Parathyroid adenoma (tissue), 2 donors: ENCODE data around the gene PCDHAC2.

Source experiments
- H2AFZ ChIP-seq: fragments of 300-600 bp; sonication (generic); one replicate; pipeline ENCODE4 v1.7.0; 2017; ENCODE audit warnings: antibody characterized with exemption, mild to moderate bottlenecking
- H3K27ac ChIP-seq: fragments of 300-600 bp; sonication (generic); one replicate; pipeline ENCODE4 v1.7.0; 2017
- H3K27me3 ChIP-seq: fragments of 300-600 bp; sonication (generic); one replicate; pipeline ENCODE4 v1.7.0; 2017; ENCODE audit warnings: low read length; ENCODE audit not compliant: control insufficient read depth, insufficient read depth
- H3K36me3 ChIP-seq: fragments of 300-600 bp; sonication (generic); one replicate; pipeline ENCODE4 v1.7.0; 2017; ENCODE audit warnings: low read length; ENCODE audit not compliant: control insufficient read depth, insufficient read depth
- H3K4me1 ChIP-seq: fragments of 300-600 bp; sonication (generic); one replicate; pipeline ENCODE4 v1.7.0; 2017; ENCODE audit warnings: control low read depth
- H3K4me2 ChIP-seq: fragments of 300-600 bp; sonication (generic); one replicate; pipeline ENCODE4 v1.7.0; 2017; ENCODE audit warnings: low read length
- H3K4me3 ChIP-seq: fragments of 300-600 bp; sonication (generic); one replicate; pipeline ENCODE4 v1.7.0; 2017; ENCODE audit warnings: low read depth, low read length
- H3K79me2 ChIP-seq: fragments of 300-600 bp; sonication (generic); one replicate; pipeline ENCODE4 v1.7.0; 2017; ENCODE audit warnings: control low read depth
- H3K9ac ChIP-seq: fragments of 300-600 bp; sonication (generic); one replicate; pipeline ENCODE4 v1.7.0; 2017; ENCODE audit warnings: mild to moderate bottlenecking
- H3K9me3 ChIP-seq: fragments of 300-600 bp; sonication (generic); one replicate; pipeline ENCODE4 v1.7.0; 2017; ENCODE audit warnings: low read length; ENCODE audit not compliant: control insufficient read depth
- TF ChIP-seq, protein P1 (sequence below): fragments of 300-600 bp; sonication (generic); IDR thresholded peaks from one replicate; pipeline ENCODE4 v1.7.0; 2017; ENCODE audit warnings: antibody characterized with exemption, mild to moderate bottlenecking
- donor health status: primary hyperparathyroidism.

The PCDHAC2 gene

DNA sequence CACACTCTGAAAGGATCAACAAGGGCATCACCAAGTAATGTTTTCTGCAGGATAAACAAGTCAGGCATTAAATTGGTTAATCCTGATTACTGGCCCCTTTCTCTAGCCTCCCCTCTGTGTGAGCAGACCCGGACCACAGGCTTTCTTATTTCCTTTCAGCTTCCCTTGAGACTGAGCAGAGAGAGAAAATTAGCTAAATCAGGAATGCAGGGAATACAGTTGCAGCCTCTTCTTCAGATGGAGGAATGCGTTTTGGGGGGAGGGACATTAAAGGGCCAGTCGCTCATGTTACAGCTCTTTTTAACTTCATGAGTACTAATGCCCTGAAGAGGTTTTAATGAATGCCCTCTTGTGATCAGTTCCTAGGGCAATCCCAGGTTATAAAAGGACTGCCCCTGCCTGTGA is 19.8 kb downstream of the PCDHAC2 start:
- Histone ChIP-seq H3K79me2 (peaks cover 12% of the 10 kb centered on the region), H3K36me3 (no peaks in the 10 kb centered on the region), H3K4me3 (no peak overlapping the region), H3K9me3 (no peaks in the 10 kb centered on the region), H2AFZ (no peak overlapping the region), H3K4me1 (peaks cover 31% of the 10 kb centered on the region), H3K4me2 (peak overlapping the region; percentile 29), H3K9ac (no peak overlapping the region), H3K27me3 (no peaks in the 10 kb centered on the region), H3K27ac (peak overlapping the region; percentile 8)
- TF ChIP-seq, protein P1, sequence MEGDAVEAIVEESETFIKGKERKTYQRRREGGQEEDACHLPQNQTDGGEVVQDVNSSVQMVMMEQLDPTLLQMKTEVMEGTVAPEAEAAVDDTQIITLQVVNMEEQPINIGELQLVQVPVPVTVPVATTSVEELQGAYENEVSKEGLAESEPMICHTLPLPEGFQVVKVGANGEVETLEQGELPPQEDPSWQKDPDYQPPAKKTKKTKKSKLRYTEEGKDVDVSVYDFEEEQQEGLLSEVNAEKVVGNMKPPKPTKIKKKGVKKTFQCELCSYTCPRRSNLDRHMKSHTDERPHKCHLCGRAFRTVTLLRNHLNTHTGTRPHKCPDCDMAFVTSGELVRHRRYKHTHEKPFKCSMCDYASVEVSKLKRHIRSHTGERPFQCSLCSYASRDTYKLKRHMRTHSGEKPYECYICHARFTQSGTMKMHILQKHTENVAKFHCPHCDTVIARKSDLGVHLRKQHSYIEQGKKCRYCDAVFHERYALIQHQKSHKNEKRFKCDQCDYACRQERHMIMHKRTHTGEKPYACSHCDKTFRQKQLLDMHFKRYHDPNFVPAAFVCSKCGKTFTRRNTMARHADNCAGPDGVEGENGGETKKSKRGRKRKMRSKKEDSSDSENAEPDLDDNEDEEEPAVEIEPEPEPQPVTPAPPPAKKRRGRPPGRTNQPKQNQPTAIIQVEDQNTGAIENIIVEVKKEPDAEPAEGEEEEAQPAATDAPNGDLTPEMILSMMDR, result no peak

DNA sequence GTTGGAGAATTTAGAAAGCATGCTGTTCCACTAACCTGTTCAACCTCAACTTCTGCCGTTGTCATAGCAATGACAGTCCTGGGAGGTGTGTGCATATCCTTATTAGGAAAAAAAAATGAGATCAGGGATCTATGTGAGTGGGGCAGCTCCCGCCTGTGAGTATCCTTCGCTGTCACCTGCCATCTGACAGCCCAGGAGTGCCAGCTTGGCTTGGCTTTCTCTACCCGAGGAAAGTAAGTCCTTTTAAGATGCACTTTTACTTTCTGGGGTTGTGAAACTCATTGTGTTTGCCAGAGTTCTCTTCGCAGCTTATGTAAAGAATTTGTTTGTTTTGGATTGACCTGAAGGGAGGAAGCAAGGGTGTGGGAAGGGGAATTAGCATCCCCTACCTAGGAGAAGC is 21.8 kb downstream of the PCDHAC2 start:
- no peak overlapping the region for H3K9ac ChIP-seq
- peak overlapping the region; percentile 34 for H2AFZ ChIP-seq
- H3K9me3 ChIP-seq, result no peaks in the 10 kb centered on the region
- peaks cover 31% of the 10 kb centered on the region for H3K4me1 ChIP-seq
- H3K27ac ChIP-seq, result peak overlapping the region; percentile 82
- peak overlapping the region; percentile 14 for H3K4me2 ChIP-seq
- H3K27me3 ChIP-seq, result no peaks in the 10 kb centered on the region
- H3K79me2 ChIP-seq, result peaks cover 12% of the 10 kb centered on the region
- TF ChIP-seq, protein P1, result no peak
- no peak overlapping the region for H3K4me3 ChIP-seq
- no peaks in the 10 kb centered on the region for H3K36me3 ChIP-seq

GRCh38 chr5:140988608-140989007 is 22.3 kb downstream of the PCDHAC2 start:
- Histone ChIP-seq H3K4me1 (peaks cover 31% of the 10 kb centered on the region), H3K79me2 (peaks cover 14% of the 10 kb centered on the region), H3K27me3 (no peaks in the 10 kb centered on the region), H2AFZ (peak overlapping the region; percentile 34), H3K9me3 (no peaks in the 10 kb centered on the region), H3K27ac (peak overlapping the region; percentile 82), H3K9ac (no peak overlapping the region), H3K36me3 (no peaks in the 10 kb centered on the region), H3K4me2 (no peak overlapping the region), H3K4me3 (no peak overlapping the region)
- TF ChIP-seq, protein P1, result no peak

DNA sequence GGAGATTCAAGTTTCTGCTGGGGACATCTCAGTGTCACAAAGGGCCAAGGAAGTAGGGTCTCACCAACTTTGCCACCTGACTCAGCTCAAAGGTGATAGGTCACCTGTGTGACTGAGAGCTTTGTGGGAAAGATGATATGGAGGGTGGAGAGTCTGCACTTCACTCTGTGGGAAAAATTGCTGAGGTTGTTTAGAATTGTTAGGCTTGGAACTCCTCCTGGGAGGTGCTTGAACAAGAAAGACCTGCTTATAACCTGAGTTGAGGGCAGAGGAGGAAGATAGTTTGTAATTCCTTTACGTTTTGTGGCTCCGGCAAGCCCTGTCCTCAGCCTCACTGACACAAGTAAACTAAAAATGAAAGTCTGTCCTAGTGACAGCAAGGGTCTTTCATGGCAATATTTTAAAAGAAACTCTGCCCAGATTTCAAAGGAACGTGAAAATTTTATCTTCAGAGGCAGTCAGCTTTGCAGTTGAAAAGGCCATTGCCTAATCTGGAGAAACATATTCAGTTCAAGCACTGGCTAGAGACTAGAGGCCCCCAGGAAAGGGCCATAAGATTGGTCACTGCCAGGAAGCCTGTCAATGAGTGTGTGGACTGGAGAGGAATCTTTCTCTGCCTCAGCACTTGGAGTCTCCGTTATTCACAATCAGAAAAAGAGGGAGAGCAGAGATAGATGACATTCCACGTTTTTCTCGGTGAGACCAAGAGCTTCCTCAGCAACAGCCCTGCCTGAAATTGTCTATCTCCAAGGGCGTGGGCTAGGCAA is 23.2 kb downstream of the PCDHAC2 start:
- H3K4me2 ChIP-seq, result peak overlapping the region; percentile 45
- H3K4me3 ChIP-seq, result peak overlapping the region; percentile 9
- no peaks in the 10 kb centered on the region for H3K9me3 ChIP-seq
- no peaks in the 10 kb centered on the region for H3K27me3 ChIP-seq
- H3K27ac ChIP-seq, result peak overlapping the region; percentile 82
- H2AFZ ChIP-seq, result peak overlapping the region; percentile 51
- peaks cover 31% of the 10 kb centered on the region for H3K4me1 ChIP-seq
- peaks cover 20% of the 10 kb centered on the region for H3K79me2 ChIP-seq
- H3K36me3 ChIP-seq, result no peaks in the 10 kb centered on the region
- TF ChIP-seq, protein P1, result no peak
- H3K9ac ChIP-seq, result no peak overlapping the region

- Histone ChIP-seq H2AFZ (no peak overlapping the region), H3K9ac (no peak overlapping the region), H3K4me2 (no peak overlapping the region), H3K4me1 (peaks cover 29% of the 10 kb centered on the region), H3K27ac (no peak overlapping the region), H3K4me3 (no peak overlapping the region), H3K27me3 (no peaks in the 10 kb centered on the region), H3K36me3 (no peaks in the 10 kb centered on the region), H3K79me2 (peaks cover 19% of the 10 kb centered on the region), H3K9me3 (no peaks in the 10 kb centered on the region)
- TF ChIP-seq, protein P1, result no peak
Measured at GRCh38 chr5:140992828-140993227, 26.6 kb downstream of the PCDHAC2 start.
